SIG-M5 treated with dmso at 0.1 percent for 504 hours (cell line): ENCODE results near the gene PIK3R3.
"Not testable (repeated sequence)": the region's sequence is repeated elsewhere in the genome, so short reads cannot be mapped to it uniquely, and the experiment has no call there.

Experiments
- DNase-seq: peaks from one replicate; lab custom pipeline; 2025; ENCODE audit not compliant: unreplicated experiment; lab: John Stamatoyannopoulos, UW

The PIK3R3 gene

DNA sequence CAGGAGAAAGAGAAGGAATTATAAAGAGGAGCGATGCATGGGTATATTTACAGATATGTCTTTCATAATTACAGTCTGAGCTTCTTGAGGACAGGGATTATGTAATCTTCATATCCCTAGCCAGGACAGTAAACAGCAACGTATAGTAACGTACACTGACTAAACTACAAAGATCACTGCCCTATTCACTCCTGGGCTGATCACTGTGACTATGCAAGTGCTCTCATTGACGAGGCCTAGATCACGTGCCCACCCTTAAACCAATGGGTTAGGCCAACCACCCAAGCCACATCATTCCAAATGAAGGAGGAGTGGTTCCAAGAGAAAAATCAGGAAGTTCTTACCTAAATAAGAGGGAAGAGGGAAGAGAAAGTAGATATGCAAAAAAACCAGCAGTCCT lies 18.5 kb downstream of the PIK3R3 start:
- DNase-seq, result no peak

DNA sequence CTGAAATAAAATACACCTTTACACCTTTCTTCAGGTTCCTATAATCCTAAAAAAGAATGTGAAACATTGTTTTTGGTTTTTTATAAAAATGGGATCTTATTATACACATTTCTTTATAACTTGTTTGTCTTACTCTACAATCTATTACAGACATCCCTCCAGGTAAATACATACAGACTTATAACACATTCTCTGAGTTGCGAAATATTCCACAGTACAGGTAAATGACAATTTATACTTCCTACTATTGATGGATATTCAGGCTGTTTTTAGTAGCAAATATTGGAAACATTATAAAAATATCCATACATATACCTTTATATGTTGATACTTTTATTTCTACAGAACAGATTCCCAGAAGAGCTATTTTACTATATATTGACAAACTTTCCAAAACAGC lies 20.3 kb downstream of the PIK3R3 start:
- DNase-seq, result no peak

DNA sequence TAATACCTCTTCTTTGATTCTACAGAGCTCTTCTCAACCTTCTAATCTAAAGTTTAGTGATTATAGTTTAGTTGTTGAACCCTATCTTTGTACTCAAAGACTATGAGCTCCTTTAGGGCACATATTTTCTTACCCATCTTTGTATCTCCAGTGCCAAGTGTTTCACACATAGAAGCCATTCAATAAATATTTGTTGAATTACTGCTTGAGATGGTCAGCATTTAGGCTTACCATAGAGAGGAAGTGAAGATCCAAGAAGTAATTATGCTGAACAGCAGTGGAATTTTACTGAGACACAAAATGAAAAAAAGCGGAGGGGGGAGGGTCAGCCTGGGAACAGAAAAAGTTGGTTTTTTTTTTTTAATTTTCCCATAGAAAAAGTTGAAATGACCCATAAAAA lies 21.9 kb downstream of the PIK3R3 start:
- DNase-seq, result no peak

DNA sequence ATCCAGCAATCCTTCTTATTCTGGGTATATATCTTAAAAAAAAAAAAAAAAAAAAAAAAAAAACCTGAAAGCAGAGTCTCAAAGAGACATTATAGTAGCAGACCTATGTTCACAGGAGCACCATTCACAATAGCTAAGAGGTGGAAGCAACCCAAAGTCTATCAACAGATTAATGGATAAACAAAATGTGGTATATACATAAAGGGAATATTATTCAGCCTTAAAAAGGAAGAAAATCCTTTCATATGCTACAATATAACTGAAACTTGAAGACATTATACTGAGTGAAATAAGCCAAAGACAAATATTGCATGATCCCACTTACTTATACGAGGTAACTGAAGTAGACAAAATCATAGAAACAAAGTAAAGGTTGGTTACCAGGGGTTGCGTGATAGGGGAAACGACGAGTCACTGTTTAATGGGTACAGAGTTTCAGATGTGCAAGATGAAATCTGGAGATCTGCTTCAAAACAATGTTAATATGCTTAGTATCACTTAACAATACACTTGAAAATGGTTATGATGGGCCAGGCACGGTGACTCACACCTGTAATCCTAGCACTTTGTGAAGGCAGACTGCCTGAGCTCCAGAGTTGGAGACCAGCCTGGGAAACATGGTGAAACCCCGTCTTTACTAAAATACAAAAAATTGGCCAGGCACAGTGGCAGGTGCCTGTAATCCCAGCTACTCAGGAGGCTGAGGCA lies 29.5 kb downstream of the PIK3R3 start:
- DNase-seq, result no peak

DNA sequence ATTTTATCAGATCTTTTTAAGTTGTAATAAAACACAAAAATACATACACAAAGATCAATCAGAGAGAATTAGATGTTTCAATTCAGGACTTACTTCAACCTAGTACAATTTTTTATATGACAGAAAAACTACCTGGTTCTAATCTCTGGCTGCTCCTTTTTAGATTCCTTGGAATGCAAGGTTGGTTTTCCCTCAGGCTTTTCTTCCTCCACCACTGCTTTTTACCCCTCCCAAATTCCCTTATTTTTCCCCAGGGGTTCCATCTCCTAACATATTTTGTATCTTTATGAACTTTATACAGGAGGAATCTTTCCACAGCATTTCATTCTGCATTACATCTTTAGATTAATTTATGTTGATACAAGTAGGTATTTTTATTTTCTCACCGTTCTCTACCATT lies 33.2 kb downstream of the PIK3R3 start:
- DNase-seq, result no peak

DNA sequence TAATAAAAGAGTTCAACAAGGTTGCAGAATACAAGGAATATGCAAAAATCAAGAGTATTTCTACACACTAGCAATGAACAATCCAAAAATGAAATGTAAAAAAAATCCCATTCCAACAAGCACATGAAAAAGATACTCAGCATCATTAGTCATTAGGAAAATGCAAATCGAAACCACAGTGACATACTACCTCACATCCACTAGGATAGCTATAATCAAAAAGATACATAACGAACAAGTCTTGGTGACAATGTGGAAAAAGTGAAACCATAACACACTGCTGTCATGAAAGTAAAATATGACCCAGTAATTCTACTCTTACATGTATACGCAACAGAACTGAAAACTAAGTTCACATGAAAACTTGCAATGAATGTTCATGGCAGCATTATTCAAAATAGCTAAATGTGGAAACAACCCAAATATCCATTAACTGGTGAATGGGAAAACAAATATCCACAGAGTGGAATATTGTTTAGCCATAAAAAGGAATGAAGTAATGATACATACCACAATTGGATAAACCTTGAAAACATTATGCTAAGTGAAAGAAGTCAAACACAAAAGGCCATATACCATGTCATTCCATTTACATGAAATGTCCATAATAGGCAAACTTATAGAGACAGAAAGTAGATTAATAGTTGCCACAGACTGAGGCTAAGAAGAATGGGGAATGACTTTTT lies 34.3 kb downstream of the PIK3R3 start:
- DNase-seq, result no peak

DNA sequence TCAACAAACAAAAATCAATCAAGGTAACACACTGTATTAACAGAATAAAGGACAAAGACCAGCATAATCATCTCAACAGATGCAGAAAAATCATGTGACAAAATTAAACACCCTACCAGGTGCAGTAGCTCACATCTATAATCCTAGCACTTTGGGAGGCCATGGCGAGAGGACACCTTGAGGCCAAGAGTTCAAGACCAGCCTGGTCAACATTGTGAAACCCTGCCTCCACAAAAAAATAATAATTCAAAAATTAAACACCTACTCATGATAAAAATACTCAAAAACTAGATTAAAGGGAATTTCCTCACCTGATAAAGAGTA lies 35.3 kb downstream of the PIK3R3 start:
- DNase-seq, result no peak

DNA sequence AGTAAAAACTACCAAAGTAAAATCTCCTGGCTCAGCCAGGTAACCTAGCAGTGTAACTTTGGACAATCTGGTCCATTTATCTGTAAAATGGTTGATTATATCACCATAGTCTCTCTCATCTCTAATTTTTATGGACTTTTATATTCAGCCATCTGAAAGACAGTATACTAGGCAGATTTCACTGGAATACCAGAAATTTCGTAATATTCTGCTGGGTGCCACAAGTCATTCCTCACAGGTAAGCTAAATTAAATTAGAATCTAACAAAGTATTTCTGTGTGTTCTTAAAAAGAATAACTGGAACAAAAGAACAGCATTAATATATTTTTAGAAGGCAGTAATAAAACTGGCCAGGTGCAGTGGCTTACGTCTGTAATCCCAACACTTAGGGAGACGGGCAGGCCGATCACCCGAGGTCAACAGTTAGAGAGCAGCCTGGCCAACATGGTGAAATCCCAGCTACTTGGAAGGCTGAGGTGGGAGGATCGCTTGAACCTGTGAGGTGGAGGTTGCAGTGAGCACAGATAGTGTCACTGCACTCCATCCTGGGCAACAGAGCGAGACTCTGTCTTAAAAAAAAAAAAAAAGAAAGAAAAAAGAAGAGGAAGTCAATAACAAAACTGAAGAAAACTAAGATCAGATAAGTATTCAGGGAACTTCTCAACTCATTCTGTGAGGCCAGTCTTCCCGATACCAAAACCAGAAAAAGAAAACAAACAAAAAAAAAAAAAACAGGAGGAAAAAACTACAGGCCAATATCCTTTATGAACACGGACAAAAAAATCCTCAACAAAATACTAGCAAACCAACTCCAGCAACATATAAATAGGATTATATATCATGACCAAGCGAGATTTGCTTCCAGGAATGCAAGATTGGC lies 35.9 kb downstream of the PIK3R3 start:
- no peak for DNase-seq

DNA sequence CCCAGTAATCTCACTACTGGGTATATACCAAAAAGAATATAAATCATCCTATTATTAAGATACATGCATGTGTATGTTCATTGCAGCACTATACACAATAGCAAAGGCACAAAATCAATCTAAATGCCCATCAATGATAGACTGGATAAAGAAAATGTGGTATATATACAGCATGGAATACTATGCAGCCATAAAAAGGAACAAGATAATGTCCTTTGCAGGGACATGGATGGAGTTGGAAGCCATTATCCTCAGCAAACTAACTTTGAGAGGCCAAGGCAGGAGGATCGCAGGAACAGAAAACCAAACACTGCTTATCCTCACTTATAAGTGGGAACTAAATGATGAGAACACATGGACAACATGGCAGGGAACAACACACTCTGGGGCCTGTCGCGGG lies 37.3 kb downstream of the PIK3R3 start:
- not testable (repeated sequence) for DNase-seq

DNA sequence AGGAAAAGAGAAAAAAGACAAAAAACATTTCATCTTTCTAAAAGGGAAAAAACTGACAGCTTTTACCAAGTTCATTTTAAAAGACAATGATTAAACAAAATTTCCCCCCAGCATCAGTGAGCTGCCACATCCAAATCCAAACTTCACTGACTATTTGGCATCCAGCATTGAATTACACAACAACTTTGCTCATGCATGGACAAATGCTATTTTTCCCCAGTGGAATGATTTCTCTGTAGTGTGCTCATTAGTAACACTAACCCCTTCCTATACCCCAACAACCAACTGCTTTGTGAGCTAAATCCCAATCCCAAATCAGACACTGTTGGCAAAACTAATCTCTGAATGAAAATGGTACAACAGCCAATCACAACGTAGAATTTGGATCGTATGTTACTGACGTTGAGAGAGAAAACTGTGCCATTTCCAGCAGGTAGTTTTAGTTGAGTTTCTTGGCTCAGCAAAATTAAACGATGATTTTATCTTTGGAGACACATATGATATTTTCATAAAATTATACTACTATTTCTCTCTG lies 37.9 kb downstream of the PIK3R3 start:
- DNase-seq, result no peak

DNA sequence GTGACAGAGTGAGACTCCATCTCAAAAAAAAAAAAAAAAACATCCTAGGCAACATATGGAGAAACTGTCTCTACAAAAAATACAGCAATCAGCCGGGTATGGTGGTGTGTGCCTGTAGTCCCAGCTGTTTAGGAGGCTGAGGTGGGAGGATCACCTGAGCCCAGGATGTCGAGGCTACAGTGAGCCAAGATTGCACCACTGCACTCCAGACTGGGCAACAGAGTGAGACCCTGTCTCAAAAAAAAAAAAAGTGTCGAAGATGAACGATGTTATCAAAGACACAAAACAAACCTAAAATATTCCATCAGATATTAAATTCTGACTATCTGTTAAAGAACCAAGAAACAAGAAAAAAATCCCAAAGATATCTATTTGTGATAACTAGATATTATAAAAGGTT lies 38.6 kb downstream of the PIK3R3 start:
- not testable (repeated sequence) for DNase-seq

DNA sequence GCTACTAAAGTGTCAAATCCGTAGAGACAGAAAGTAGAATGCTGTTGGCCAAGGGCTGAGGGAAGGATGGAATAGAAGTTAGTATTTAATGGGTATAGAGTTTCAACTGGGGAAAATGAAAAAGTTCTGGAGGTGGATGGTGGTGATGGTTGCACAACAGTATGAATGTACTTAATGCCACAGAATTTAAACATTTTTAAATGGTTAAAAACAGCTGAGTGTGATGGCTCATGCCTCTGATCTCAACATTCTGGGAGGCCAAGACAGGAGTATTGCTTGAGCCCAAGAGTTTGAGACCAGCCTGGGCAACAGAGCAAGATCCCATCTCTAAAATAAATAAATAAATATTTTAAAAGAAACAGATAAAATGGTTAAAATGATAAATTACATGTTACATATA lies 44.5 kb downstream of the PIK3R3 start:
- DNase-seq, result no peak

DNA sequence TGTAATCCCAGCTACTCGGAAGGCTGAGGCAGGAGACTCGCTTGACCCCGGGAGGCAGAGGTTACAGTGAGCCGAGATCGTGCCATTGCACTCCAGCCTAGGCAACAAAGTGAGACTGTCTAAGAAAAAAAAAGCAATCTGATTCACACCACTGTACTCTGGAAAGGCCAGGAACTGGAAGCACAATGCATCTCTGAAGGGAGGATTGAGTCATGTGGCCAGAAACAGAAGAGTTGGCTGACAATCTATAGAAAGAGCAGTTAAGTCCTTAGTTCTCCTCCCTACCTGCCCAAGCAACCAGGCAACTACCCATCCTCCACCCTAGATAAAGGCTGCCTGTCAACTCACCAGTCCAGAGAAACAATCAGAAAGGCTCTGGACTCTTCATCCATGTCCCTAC lies 45.9 kb downstream of the PIK3R3 start:
- no peak for DNase-seq

DNA sequence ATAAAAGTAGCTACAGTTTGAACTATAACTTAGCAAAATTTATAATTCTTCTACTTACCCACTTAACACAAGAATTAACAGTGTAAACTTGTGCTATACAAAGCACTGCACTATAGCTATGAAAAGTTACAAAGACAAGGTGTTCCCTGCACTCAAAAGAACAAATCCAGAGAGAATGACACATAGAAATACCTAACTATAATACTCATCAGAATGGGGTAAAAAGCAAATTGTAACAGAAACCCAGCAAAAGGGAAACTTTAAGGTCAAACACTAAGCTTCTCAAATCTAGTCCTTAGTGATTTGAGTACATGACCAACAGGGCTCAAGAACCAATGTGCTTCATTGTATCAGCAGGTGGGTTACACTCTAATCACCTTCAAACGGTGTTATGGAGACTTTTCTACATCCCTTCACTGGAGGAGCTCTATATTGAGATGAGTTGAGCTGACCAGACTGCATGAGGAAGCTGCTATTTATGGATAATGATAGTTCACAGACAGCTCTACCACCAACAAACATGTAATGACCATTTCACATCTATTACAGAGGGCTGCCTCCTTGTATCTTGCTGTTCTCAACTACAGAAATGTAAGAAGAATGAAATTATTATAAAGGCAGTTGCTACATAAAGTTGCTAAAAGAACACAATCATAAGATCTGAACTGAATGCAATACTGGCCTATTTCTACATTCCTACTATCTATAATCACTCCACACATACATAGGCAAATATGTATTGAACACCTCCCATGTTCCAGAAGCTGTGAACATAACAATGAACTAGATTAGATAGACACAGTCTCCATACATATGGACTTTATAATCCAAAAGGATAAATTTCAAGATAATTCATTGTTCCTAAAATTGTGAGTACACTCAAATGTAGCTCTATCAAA lies 47.6 kb downstream of the PIK3R3 start:
- DNase-seq, result no peak

DNA sequence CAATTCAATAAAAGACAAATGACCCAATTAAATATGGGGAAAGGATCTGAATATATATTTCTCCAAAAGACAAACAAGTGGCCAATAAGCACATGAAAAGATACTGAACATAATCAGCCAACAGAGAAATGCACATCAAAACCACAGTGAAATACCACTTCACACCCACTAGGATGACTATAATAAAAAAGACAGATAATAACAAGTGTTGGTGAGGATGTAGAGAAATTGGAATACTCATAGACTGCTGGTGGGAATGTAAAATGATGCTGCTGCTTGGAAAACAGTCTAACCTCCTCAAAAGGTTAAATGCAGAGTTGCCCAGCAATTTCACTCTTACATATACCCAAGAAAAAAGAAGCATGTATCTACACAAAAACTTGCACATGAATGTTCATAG lies 48.9 kb downstream of the PIK3R3 start:
- no peak for DNase-seq

DNA sequence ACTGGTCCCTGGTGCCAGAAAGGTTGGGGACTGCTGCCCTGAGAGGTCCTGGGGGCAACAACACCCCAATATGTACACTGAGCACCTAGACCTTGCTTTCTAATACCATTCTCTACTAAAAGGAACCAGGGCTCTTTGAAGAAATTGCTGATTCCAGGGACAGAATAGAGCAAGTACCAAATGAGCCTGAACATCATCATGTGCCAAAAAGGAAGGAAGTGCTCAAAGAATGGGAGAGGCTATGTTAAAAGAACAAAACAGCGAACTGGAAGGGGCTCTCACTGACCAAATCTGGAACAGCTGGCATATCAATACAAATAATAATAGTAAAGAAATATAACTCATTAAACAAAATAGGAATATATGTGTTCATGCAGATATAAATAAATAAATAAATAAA lies 50.8 kb downstream of the PIK3R3 start:
- DNase-seq, result no peak

DNA sequence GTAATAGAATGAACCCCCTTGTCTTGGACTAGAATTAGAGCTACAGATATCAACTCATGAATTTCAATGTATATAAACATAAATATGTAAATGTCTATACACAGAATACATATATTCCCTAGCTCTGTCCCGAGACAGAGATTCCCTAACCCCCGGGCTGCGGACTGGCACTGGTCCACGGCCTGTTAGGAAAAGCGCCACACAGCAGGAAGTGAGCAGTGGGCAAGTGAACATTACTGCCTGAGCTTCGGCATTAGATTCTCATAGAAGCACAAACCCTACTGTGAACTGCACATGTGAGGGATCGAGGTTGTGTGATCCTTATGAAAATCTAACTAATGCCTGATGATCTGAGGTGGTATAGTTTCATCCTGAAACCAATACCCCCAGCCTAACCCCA lies 51.2 kb downstream of the PIK3R3 start:
- no peak for DNase-seq

DNA sequence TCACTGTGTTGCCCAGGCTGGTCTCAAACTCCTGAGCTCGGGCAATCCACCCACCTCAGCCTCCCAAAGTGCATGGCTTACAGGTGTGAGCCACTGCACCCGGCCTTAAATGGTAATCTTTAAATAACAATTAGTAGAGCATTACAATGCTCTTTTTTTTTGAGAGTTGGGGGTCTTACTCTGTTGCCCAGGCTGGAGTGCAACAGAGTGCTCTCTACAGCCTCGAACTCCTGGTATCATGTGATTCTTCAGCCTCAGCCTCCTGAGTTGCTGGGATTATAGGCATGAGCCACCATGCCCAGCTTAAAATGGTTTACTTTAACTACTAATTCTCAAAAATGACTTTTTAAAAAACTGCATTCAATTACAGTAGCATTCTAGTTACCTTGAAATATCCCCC lies 52.2 kb downstream of the PIK3R3 start:
- no peak for DNase-seq

DNA sequence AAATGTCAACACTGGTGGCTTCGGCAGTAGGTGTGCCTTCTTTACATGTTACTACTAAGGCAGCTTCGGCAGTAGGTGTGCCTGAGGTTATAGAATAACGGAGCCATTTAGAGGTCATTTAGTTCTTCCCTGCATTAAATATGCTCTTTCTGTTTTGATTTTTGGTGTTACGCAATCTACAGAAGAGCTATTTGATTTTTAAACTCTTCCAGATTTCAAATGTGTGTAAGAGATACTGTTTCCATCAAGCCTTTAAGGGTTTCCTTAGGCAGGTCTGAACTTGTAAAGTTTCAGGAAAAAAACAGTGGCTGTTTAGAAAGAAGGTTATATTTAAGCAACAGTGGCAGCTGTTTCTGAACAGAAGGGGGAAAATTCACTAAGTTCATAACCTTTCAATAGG lies 54.8 kb downstream of the PIK3R3 start:
- DNase-seq, result no peak

DNA sequence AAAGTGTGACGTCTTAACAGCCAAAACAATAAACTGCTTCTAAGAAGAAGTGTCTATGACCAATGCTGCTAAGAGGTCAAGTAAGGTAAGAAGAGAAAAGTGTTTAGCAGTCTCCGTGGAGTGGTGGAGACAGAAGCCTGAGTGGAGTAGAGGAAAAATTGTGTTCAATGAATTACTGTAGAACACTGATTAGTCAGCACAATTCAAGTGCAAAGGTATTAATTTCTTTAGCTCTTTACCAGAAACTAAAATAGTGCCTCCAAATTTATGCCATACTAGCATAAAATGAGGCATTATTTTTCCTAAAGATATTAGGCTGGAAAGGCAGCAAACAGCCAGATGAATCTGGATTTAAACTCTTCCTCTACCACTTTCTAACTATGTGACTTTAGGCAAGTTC lies 56.1 kb downstream of the PIK3R3 start:
- DNase-seq, result no peak

DNA sequence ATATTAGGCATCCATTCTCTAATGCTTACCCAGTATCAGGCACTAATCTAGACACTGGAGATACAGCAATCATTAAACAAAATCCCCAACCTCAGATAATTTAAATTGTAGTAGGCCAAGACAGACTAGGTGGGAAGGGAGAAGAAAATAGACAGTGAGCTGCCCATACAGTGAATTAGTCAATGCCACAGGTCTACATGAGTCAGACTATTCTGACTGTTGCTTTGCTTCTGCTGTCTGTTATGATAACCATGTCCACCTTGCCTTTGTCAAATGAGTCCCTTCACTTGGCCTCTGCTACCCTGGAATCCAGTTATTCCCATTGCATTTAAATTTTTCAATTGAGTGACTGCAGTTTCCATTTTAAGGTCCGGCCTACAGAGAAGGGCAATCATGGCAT lies 59.5 kb downstream of the PIK3R3 start:
- DNase-seq, result no peak
